IgD-negative memory B cell (primary cell): Measurements from ENCODE around the gene TSSC4. TPM values are rescaled to one million over a fixed set of nuclear protein-coding genes. Genes with fewer than 3 reads are reported as not detected.
"Not testable (repeated sequence)": the region's sequence is repeated elsewhere in the genome, so short reads cannot be mapped to it uniquely, and the experiment has no call there.

Experiments used
- H3K27ac Mint-ChIP-seq, 3 donors: one replicate each; pipeline ENCODE4 v1.8.0; 2020 to 2022; ENCODE audit warnings: mild to moderate bottlenecking in 3 of 3, mixed read lengths in 3 of 3, moderate library complexity in 1 of 3
- H3K27me3 Mint-ChIP-seq: one replicate; pipeline ENCODE4 v1.8.0; 2021; ENCODE audit warnings: mixed read lengths
- H3K36me3 Mint-ChIP-seq: one replicate; pipeline ENCODE4 v1.8.0; 2020; ENCODE audit warnings: mild to moderate bottlenecking, mixed read lengths
- H3K4me1 Mint-ChIP-seq, 3 donors: one replicate each; pipeline ENCODE4 v1.8.0; 2020 to 2022; ENCODE audit warnings: mixed read lengths in 3 of 3, mild to moderate bottlenecking in 1 of 3
- H3K4me3 Mint-ChIP-seq, 4 donors: one replicate each; pipeline ENCODE4 v1.8.0; 2020 to 2022; ENCODE audit warnings: mild to moderate bottlenecking in 4 of 4, mixed read lengths in 4 of 4, moderate library complexity in 3 of 4
- H3K9me3 Mint-ChIP-seq, 3 donors: one replicate each; pipeline ENCODE4 v1.8.0; 2020 to 2021; ENCODE audit warnings: mixed read lengths in 3 of 3, mild to moderate bottlenecking in 1 of 3
- polyA plus RNA-seq: library from polyadenylated mRNA; unstranded; fragments of 300-500 nt; fragmentation: Illumina TruSeq; gene quantifications from one replicate; pipeline ENCODE4 v1.2.3, GENCODE V29; 2021

The TSSC4 gene
- 86.8 TPM for polyA plus RNA-seq

DNA sequence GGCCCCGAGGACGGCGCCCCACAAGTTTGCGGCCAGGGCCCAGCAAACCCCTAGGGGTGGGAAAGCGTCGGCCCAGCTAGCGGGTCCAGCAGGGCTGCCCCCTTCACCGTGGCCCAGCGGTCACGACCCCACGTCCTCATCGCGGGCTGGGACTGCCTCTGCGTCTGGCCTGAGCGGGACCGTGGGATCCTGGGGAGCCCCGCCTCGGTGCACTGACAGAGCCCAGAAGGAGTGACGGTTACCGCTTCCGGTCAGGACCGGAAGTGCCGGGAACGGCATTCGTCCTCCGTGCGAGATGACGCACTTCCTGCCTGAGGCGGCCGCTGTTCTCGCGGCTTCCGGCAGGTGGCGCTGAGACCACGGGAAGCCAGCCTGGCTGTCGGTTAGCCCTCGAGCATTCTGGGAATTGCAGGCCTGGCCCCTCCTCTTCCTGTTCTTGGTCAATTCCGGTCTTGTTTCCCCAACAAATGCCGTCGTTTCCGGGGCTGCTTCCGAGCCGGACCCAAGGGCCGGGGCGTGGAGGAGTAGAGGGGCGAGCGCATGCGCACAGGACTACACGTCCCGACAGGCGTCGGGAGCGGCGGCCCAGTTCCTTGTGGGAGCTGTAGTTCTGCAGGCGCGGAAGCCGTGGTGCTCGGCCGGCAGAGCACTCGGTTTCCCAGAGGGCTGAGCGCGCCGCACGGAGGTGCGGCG is at the start of gene TSSC4:
TSSC4 (plus strand) TSS at position 682 of the 693 bp plus-strand sequence. CDS start 1,884 bp downstream, outside the sequence.
- peak within 1 kb of the TSS; percentile 95 to 97 (median 96) for H3K27ac Mint-ChIP-seq
- H3K9me3 Mint-ChIP-seq: no peaks in the 10 kb centered on the region
- no peaks in the 10 kb centered on the region for H3K36me3 Mint-ChIP-seq
- no peaks in the 10 kb centered on the region for H3K27me3 Mint-ChIP-seq
- H3K4me1 Mint-ChIP-seq: peaks cover 7 to 12% (median 9%) of the 10 kb centered on the region in 3 donors
- peak within 1 kb of the TSS; percentile 88 to 97 (median 94) for H3K4me3 Mint-ChIP-seq

DNA sequence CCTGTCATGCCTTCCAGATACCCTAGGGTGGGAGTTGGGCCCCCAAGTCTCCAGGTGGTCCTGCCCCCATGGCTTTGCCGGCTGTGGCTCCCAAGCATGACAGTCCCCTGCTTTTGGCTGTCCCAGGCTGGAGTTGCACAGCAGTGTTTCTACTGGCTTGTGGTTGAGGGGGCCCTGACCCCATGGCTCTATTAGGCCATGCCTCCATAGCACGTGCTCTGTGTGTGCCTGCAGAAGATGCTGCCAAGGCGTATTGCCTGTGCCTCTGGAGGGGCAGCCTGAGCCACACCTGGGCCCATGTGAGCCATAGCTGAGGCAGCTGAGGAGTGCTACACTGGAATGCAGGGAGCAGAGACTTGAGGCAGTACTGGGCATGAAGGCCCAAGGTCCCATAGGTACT is 48.8 kb upstream of the TSSC4 start:
- H3K36me3 Mint-ChIP-seq: peaks cover 8% of the 10 kb centered on the region

DNA sequence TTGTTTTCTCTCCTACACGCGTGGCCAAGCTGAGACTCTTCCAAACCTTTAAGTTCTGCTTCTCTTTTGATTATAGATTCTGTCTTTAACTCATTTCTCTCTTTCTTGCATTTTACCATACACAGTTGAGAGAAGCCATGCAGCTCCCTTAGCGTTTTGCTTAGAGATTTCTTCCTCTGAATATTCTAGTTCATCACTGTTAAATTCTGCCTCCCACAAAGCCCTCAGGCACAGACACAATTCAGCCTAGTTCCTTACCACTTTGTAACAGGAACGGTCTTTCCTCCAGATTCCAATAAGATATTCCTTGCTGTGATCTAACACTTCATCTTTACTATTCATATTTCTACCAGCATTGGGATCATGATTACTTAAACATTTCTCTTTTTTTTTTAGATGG is 48.1 kb upstream of the TSSC4 start:
- Mint-ChIP-seq H3K36me3 (peaks cover 8% of the 10 kb centered on the region), H3K9me3 (peaks cover 5 to 11% (median 6%) of the 10 kb centered on the region in 3 donors), H3K27ac (no peak overlapping the region), H3K27me3 (peaks cover 3% of the 10 kb centered on the region), H3K4me1 (peaks cover 0 to 3% (median 0%) of the 10 kb centered on the region in 3 donors), H3K4me3 (no peak overlapping the region)

More for the DNA sequence above, 48.8 kb upstream of the TSSC4 start:
- Mint-ChIP-seq H3K27me3 (peaks cover 5% of the 10 kb centered on the region), H3K27ac (no peak overlapping the region), H3K4me1 (peaks cover 0 to 4% (median 0%) of the 10 kb centered on the region in 3 donors), H3K9me3 (peaks cover 5 to 11% (median 6%) of the 10 kb centered on the region in 3 donors), H3K4me3 (no peak overlapping the region)

DNA sequence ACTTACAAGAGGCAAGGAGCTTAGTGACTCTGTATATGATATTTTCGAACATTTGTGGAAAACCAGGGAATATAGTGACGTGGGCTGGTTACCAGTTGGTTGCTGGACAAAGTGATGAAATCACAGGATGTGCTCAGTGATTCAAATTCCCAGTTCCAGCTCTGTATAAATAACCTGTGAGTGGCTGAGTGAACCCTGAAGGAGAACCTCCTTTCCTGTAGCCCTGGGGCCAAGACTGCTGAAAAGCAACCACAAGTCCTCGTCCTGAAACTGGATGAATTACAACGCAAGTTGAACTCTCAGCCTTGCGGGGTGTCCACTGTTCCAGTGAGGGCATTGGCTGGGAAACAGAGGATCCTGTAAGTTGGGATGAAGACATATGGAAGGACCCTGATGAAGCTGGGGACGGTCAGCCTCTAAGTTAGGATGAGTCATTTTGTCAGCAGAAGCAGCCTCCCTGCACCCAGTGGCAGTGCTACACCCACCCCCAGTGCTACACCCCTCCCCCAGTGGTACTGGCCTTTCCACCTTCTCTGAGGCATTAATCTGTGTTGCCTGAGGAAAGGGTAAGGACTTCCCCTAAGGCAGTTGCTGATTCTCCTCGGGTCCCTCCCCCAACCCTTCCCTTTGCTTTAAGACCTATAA is 45.4 kb upstream of the TSSC4 start:
- H3K9me3 Mint-ChIP-seq: peaks cover 0 to 3% (median 2%) of the 10 kb centered on the region in 3 donors
- H3K27me3 Mint-ChIP-seq: no peaks in the 10 kb centered on the region
- peaks cover 6% of the 10 kb centered on the region for H3K36me3 Mint-ChIP-seq
- H3K4me3 Mint-ChIP-seq: no peak overlapping the region
- peak overlapping the region in 1 of 3 donors; percentile 64 for H3K27ac Mint-ChIP-seq
- H3K4me1 Mint-ChIP-seq: peaks cover 0 to 9% (median 3%) of the 10 kb centered on the region in 3 donors

DNA sequence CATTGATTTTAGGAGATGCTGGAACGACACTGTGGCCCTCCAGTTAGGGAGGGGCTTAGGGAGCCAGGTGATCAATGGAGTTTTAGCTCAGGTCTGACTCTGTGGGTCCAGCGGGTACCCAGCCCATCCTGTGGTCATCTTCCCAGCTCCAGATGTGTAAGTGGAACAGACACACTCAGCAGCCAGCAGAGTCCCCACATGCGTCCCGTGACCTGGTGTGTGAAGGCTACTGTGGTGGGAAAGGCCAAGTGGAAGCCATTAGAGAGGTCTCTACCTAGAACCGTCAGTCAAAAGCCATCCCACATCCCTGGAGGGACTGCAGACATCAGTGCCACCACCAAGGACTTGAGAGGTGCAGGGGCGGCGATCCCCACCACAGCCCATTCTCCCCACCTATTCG is 43.3 kb upstream of the TSSC4 start:
- H3K4me3 Mint-ChIP-seq: no peak overlapping the region
- peaks cover 0 to 9% (median 5%) of the 10 kb centered on the region in 3 donors for H3K4me1 Mint-ChIP-seq
- no peak overlapping the region for H3K27ac Mint-ChIP-seq
- no peaks in the 10 kb centered on the region for H3K9me3 Mint-ChIP-seq
- H3K36me3 Mint-ChIP-seq: no peaks in the 10 kb centered on the region
- H3K27me3 Mint-ChIP-seq: no peaks in the 10 kb centered on the region

DNA sequence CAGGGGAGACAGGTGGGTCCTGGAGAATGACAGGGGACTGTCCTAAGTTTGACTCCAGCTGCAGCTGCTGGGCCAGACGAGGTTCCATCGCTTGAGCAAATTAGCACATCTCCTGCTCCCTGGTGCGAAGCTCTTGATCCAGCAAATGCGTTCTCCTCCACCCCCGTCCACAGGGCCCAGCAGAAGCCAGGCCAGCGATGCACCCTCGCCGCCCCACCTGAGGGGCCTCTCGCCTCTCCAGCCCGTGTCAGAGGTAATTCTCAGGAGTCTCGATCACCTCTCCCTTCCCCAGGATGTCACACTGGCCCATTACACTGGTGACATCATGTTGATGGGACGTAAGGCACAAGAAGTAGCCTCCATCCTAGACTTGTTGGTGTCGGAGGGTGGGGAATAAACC is 42.9 kb upstream of the TSSC4 start:
- not testable (repeated sequence) for H3K27me3 Mint-ChIP-seq, H3K4me1 Mint-ChIP-seq, H3K9me3 Mint-ChIP-seq, H3K27ac Mint-ChIP-seq, H3K36me3 Mint-ChIP-seq, H3K4me3 Mint-ChIP-seq

DNA sequence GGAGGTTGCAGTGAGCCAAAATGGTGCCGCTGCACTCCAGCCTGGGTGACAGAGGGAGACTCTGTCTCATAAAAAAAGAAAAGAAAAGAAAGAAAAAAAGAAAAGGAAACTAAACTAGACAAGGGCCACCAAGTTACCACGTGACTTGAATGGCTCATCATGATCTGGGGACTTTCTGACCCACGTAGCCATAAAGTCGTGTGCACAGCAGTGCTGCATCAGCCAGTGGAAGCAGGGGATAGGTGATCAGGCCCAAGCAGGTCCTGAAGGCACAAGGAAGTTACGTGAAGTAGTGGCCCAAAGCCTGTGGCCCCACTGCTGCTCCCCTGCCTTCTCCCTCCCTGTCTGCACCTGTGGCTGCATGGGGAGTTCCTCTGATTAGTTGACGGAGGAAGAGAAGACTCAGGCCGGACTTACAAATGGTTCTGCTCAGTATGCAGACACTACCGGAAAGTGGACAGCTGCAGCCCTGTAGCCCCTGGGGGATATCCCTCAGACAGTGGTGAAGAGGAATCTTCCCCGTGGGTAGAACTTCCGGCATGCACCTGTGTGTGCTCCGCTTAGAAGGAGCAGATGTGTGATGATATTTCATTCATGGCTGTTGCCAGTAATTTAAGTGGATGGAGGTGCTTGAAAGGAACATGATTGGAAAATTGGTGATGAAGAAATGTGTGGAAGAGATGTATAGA is 41.7 kb upstream of the TSSC4 start:
- H3K4me1 Mint-ChIP-seq: peaks cover 0 to 9% (median 5%) of the 10 kb centered on the region in 3 donors
- H3K27me3 Mint-ChIP-seq: no peaks in the 10 kb centered on the region
- H3K9me3 Mint-ChIP-seq: no peaks in the 10 kb centered on the region
- H3K36me3 Mint-ChIP-seq: no peaks in the 10 kb centered on the region
- H3K27ac Mint-ChIP-seq: peak overlapping the region in 1 of 3 donors; percentile 86
- H3K4me3 Mint-ChIP-seq: no peak overlapping the region

DNA sequence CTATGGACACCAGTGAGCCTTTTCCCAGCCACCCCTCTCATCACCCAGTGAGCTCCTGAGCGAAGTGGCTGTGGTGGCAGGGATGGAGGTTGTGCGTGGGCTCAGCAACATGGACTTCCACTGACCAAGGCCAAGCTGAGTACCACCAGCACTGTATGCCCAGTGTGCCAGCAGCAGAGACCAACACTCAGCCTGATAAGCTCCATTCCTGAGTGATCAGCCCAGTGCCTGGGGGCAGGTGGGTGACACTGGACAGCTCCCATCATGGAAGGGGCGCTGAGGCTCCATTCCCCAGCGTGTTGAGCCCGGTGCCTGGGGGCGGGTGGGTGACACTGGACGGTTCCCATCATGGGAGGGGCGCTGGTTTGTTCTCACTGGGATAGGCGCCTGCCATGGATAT is 41.0 kb upstream of the TSSC4 start:
- Mint-ChIP-seq H3K4me3 (no peak overlapping the region), H3K27me3 (no peaks in the 10 kb centered on the region), H3K27ac (no peak overlapping the region), H3K36me3 (no peaks in the 10 kb centered on the region), H3K4me1 (peaks cover 0 to 9% (median 5%) of the 10 kb centered on the region in 3 donors), H3K9me3 (no peaks in the 10 kb centered on the region)

DNA sequence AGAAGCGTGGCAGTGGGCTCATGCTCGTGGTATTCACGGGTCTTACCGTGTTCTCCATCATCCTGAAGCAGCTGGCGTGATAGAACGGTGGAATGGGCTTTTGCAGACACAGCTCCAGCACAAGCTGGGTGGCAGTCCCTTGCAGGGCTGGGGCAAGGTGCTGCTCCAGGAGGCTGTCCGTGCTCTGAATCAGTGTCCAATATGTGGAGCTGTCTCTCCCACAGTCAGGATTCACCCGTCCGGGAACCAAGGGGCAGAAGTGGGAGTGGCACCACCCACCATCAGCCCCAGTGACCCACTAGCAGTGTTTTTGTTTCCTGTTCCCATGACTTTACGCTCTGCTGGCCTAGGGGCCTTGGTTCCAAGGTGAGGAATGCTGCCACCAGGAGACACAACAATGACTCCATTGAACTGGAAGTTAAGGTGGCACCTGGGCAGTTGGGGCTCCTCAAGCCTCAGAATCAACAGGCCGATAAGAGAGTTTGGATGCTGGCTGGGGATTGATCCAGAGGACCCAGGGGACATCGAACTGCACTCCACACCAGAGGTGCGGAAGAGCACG is 40.4 kb upstream of the TSSC4 start:
- Mint-ChIP-seq H3K4me1 (peaks cover 0 to 9% (median 6%) of the 10 kb centered on the region in 3 donors), H3K4me3 (no peak overlapping the region), H3K27ac (no peak overlapping the region), H3K36me3 (peaks cover 1% of the 10 kb centered on the region), H3K27me3 (no peaks in the 10 kb centered on the region), H3K9me3 (no peaks in the 10 kb centered on the region)

DNA sequence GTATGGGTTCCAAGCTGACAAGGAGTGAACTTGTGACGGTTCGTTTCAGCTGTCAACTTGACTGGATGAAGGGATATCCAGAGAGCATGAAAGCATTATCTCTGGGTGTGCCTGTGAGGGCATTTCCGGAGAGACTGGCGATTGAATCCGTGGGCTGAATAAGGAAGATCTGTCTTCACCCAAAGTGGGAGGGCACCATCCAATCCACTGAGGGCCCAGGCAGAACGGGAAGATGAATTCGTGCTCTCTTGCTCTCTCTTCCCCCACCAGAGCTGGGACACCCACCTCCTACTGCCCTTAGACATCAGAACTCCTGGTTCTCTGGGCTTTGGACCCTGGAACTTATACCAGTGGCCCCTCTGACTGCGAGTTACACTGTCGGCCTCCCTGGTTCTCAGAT is 39.0 kb upstream of the TSSC4 start:
- no peak overlapping the region for H3K4me3 Mint-ChIP-seq
- no peak overlapping the region for H3K27ac Mint-ChIP-seq
- H3K9me3 Mint-ChIP-seq: no peaks in the 10 kb centered on the region
- H3K27me3 Mint-ChIP-seq: no peaks in the 10 kb centered on the region
- peaks cover 2% of the 10 kb centered on the region for H3K36me3 Mint-ChIP-seq
- peaks cover 0 to 7% (median 6%) of the 10 kb centered on the region in 3 donors for H3K4me1 Mint-ChIP-seq

DNA sequence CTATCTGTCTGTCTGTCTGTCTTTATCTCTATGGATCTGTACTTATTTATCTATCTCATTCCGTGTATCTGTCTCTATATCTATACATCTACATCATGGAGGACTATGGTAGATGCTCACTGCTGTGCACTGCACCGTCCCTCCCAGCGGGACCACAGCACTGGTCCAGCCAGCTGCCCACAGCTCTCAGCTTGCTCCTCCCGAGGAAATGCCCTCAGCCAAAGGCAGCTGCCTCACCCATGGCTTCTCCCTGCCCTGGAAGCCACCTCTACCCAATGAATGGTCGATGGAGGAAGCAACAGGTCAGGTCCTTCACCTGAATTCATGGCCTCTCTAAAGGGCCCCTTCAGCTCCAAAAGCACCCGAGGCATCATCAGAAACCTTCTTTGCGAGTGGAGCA is 38.1 kb upstream of the TSSC4 start:
- H3K36me3 Mint-ChIP-seq: peaks cover 2% of the 10 kb centered on the region
- H3K27me3 Mint-ChIP-seq: no peaks in the 10 kb centered on the region
- H3K4me1 Mint-ChIP-seq: peaks cover 0 to 9% (median 6%) of the 10 kb centered on the region in 3 donors
- H3K27ac Mint-ChIP-seq: no peak overlapping the region
- no peaks in the 10 kb centered on the region for H3K9me3 Mint-ChIP-seq
- no peak overlapping the region for H3K4me3 Mint-ChIP-seq

DNA sequence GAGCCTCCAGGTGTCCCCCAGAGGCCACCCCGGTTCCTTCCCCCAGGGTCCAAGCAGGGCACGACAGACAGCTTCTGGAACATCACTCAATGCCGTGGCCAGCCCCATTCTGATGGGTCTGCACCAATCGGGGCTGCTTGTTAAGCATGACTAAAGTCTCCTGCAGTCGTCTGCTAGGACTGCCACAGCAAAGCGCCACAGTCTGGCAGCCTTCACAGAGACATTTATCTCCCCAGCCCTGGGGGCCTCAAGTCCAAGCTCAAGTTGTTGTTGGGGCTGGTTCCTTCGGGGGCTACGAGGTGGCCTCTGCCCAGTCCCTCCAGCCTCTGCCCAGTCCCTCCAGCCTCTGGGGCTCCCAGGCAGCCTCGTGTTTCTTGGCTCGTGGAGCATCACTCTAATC is 37.4 kb upstream of the TSSC4 start:
- H3K36me3 Mint-ChIP-seq: peaks cover 2% of the 10 kb centered on the region
- H3K9me3 Mint-ChIP-seq: no peaks in the 10 kb centered on the region
- no peak overlapping the region for H3K4me3 Mint-ChIP-seq
- peaks cover 0 to 9% (median 6%) of the 10 kb centered on the region in 3 donors for H3K4me1 Mint-ChIP-seq
- H3K27ac Mint-ChIP-seq: no peak overlapping the region
- no peaks in the 10 kb centered on the region for H3K27me3 Mint-ChIP-seq

DNA sequence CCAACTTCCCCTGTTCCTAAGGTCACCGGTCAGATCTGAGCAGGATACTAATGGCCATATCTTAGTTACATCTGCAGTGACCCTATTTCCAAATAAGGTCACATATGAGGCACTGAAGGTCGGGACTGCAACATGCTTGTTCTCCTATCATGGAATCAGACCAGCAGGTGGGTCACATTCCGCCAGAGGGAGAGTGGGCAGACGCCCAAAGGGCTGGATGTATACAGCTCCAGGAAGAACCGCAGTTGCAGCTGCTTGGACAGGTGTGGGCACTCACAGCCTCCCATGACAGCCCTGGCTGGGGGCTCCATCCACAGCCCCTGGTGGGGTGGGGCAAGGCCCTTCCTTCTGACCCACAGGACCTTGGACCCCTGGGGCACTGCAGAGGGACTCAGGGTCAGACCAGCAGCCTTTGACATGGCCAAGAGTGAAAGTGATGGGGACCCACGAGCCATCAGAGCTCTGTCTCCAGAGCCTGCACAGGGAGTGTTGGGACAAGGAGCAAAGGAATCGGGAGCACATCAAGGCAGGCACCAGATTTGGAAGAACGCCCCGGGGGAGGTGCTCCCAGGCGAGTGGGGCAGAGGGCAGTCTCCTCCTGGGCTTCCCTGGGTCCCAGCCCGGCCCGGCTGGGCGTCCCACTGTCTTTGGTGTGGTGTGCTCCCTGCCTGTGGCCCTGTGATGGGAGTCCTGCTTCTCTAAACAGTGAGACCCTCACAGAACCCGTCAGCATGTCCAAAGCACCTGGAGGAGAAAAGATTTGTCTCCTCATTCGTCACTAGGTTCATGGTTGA is 36.8 kb upstream of the TSSC4 start:
- peaks cover 2% of the 10 kb centered on the region for H3K36me3 Mint-ChIP-seq
- H3K4me1 Mint-ChIP-seq: peaks cover 0 to 8% (median 6%) of the 10 kb centered on the region in 3 donors
- H3K4me3 Mint-ChIP-seq: no peak overlapping the region
- no peaks in the 10 kb centered on the region for H3K9me3 Mint-ChIP-seq
- no peaks in the 10 kb centered on the region for H3K27me3 Mint-ChIP-seq
- H3K27ac Mint-ChIP-seq: no peak overlapping the region

DNA sequence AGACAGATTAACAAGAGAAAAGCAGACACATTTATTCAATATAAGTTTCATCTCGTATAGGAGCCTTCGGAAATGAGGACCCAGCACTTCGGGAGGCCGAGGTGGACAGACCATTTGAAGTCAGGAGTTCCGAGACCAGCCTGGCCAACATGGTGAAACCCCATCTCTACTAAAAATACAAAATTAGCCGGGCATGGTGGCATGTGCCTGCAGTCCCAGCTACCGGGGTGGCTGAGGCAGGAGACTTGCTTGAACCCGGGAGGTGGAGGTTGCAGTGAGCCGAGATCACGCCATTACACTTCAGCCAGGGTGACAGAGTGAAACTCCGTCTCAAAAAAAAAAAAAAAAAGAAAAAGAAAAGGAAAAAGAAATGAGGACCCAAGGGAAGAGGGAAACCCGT is 36.2 kb upstream of the TSSC4 start:
- not testable (repeated sequence) for H3K27me3 Mint-ChIP-seq, H3K27ac Mint-ChIP-seq, H3K4me3 Mint-ChIP-seq, H3K36me3 Mint-ChIP-seq, H3K4me1 Mint-ChIP-seq, H3K9me3 Mint-ChIP-seq
